Lower lobe of right lung (tissue), 2 donors: ENCODE results near the gene MTHFS. TPM values are rescaled to one million over a fixed set of nuclear protein-coding genes. Genes with fewer than 3 reads are reported as not detected.
A peak's percentile ranks its signal among the peaks of the same experiment; 100 is the strongest.

Experiments used
- ATAC-seq, 2 donors: fragments of 200-7000 bp; cut with Tn5 transposase; one replicate each; pipeline ENCODE4 v1.9.1; 2020 to 2022; ENCODE audit warnings: mild to moderate bottlenecking in 2 of 2, moderate library complexity in 2 of 2
- DNase-seq: peaks from one replicate; pipeline ENCODE4 v3.0.0-alpha.2; 2020
- H3K27ac ChIP-seq: fragments of 200-600 bp; one replicate; pipeline ENCODE4 v1.8.0; 2022
- H3K27me3 ChIP-seq: fragments of 200-600 bp; one replicate; pipeline ENCODE4 v1.8.0; 2022; ENCODE audit warnings: low read depth
- H3K36me3 ChIP-seq: fragments of 200-600 bp; one replicate; pipeline ENCODE4 v1.8.0; 2022; ENCODE audit warnings: mild to moderate bottlenecking
- H3K4me1 ChIP-seq: fragments of 200-600 bp; one replicate; pipeline ENCODE4 v1.8.0; 2022
- H3K4me3 ChIP-seq: fragments of 200-600 bp; one replicate; pipeline ENCODE4 v1.8.0; 2022; ENCODE audit warnings: mild to moderate bottlenecking
- H3K9me3 ChIP-seq: fragments of 200-600 bp; one replicate; pipeline ENCODE4 v1.8.0; 2022
- intact Hi-C: fragments of 100-400 bp; cut with DNase I; formaldehyde crosslinking; loops from one replicate; pipeline ENCODE4 v1.11.0; 2022
- total RNA-seq: library from RNA; stranded (reverse); fragmentation: NEBNext Ultra II Directional; extraction: Animal tissue kit (Norgen Biotek cat#: 25700); gene quantifications from one replicate; pipeline ENCODE4 v1.2.1, GENCODE V29; 2021
- TF ChIP-seq, protein P1 (sequence below): fragments of 200-600 bp; IDR thresholded peaks from one replicate; pipeline ENCODE4 v1.8.0; 2022; ENCODE audit warnings: antibody characterized with exemption, mild to moderate bottlenecking
- donor health status: DM: no; HTN: yes; CAD: no; lungs with severe emphysema.

The MTHFS gene
- total RNA-seq, 1 donor from 2014 or later: 37.4 TPM

DNA sequence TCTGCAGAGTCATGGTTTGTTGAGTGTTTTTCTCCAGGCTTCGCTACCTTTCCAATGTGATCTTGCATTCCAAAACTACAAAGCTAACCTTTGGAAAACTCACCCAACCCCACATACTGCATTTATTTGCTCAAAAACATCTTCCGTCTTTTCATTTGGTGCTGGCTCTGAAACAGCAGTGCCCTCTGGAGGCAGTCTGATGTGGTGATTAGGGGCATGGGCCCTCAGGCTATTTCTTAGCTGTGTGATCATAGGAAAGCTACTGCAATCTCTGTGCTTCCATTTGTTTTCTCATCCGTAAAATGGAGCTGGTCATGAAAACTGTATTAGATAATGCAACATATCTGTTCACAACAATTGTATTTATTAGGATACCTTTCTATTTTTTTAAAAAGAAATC is 47.0 kb downstream of the MTHFS start:
- Histone ChIP-seq H3K27me3 (no peaks in the 10 kb centered on the region), H3K36me3 (peaks cover 40% of the 10 kb centered on the region), H3K27ac (no peak overlapping the region), H3K9me3 (no peaks in the 10 kb centered on the region), H3K4me3 (no peak overlapping the region), H3K4me1 (no peaks in the 10 kb centered on the region)
- peak in 1 of 2 donors; percentile 60 for ATAC-seq
- DNase-seq: no peak
- TF ChIP-seq, protein P1, sequence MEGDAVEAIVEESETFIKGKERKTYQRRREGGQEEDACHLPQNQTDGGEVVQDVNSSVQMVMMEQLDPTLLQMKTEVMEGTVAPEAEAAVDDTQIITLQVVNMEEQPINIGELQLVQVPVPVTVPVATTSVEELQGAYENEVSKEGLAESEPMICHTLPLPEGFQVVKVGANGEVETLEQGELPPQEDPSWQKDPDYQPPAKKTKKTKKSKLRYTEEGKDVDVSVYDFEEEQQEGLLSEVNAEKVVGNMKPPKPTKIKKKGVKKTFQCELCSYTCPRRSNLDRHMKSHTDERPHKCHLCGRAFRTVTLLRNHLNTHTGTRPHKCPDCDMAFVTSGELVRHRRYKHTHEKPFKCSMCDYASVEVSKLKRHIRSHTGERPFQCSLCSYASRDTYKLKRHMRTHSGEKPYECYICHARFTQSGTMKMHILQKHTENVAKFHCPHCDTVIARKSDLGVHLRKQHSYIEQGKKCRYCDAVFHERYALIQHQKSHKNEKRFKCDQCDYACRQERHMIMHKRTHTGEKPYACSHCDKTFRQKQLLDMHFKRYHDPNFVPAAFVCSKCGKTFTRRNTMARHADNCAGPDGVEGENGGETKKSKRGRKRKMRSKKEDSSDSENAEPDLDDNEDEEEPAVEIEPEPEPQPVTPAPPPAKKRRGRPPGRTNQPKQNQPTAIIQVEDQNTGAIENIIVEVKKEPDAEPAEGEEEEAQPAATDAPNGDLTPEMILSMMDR: peak; percentile 50
- intact Hi-C loops: no loop called here

DNA sequence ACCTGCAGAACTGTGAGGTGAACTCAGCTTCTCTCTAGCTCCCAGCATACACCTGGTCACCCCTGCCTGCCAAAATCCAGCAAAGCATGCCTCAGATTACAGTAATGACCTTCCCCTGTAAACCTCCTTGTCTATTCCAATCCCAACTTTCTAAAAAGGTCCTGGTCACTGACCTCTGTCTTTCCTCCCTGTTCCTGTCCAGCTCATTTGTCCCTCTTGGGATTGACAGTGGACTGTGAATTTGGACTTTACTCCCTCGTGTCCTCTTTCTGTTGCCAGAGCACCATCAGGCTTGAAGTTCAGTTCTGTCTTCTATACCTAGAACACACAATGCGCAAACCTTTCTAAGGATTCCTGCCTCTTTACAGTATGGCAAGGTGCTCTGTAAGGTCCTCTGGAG is 50.3 kb downstream of the MTHFS start:
- Histone ChIP-seq H3K36me3 (peaks cover 49% of the 10 kb centered on the region), H3K27ac (no peak overlapping the region), H3K4me3 (no peak overlapping the region), H3K27me3 (no peaks in the 10 kb centered on the region), H3K4me1 (no peaks in the 10 kb centered on the region), H3K9me3 (no peaks in the 10 kb centered on the region)
- TF ChIP-seq, protein P1: no peak
- intact Hi-C loops: no loop called here
- DNase-seq: no peak
- no peak for ATAC-seq

DNA sequence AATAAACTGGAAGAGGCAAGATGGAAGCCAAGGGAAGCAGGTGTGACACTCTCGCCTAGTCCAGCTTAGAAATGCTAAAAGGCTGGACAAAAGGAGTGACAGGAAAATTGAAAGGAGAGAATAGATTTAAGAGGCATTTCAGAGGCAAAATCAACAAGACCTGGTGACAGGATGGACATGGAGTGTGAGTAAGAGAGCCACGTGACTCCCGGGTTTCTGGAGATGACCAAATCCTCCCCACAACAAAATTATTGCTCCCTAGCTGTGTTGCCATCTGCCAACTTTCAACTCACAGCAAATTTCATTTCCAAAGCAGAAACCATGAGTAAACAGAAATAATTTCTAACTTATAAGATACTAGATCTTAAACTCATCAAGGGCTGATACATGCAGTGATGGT is 52.6 kb downstream of the MTHFS start:
- ATAC-seq (no peak), DNase-seq (no peak)
- intact Hi-C loops: no loop called here
- peaks cover 52% of the 10 kb centered on the region for H3K36me3 ChIP-seq
- no peaks in the 10 kb centered on the region for H3K27me3 ChIP-seq
- H3K27ac ChIP-seq: no peak overlapping the region
- no peaks in the 10 kb centered on the region for H3K4me1 ChIP-seq
- no peaks in the 10 kb centered on the region for H3K9me3 ChIP-seq
- TF ChIP-seq, protein P1: no peak
- no peak overlapping the region for H3K4me3 ChIP-seq

DNA sequence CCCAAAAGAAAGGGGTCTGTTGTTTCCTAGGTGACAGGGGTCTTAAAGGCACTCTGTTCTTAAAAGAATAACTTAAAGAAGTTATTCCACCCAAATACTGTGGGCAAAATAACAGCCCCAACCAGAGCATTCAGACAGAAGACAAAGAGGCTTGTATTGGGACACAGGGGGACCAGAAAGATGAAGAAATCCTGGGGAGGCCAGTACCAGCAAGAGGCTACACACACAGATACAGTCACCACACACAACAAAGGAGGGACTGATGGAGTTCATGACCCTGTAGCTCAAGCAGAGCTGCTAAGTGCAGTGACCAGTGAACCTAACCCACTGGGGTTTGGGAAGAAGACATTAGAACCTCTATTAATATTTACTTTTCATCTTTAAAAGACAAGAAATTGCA is 59.0 kb downstream of the MTHFS start:
- intact Hi-C loops: no loop called here
- Histone ChIP-seq H3K4me3 (no peak overlapping the region), H3K4me1 (peaks cover 6% of the 10 kb centered on the region), H3K27me3 (no peaks in the 10 kb centered on the region), H3K27ac (no peak overlapping the region), H3K36me3 (peaks cover 17% of the 10 kb centered on the region), H3K9me3 (no peaks in the 10 kb centered on the region)
- DNase-seq (no peak), ATAC-seq (no peak)
- TF ChIP-seq, protein P1: no peak

GRCh38 chr15:79834495-79834894 is 62.3 kb downstream of the MTHFS start:
- Histone ChIP-seq H3K4me1 (peaks cover 6% of the 10 kb centered on the region), H3K27ac (no peak overlapping the region), H3K27me3 (no peaks in the 10 kb centered on the region), H3K36me3 (peaks cover 6% of the 10 kb centered on the region), H3K4me3 (no peak overlapping the region), H3K9me3 (no peaks in the 10 kb centered on the region)
- intact Hi-C loops: no loop called here
- ATAC-seq (peak; percentile 94), DNase-seq (peak; percentile 75)
- TF ChIP-seq, protein P1: no peak
